Gastrocnemius medialis (tissue), 4 donors: Measurements from ENCODE around the gene NSF. TPM values are rescaled to one million over a fixed set of nuclear protein-coding genes. Genes with fewer than 3 reads are reported as not detected.

Experiments used
- ATAC-seq, 2 donors: fragments of 150-250 bp; one replicate each; pipeline ENCODE4 v1.9.1; 2016
- DNase-seq, 2 donors: peaks; one replicate each; pipeline ENCODE4 v3.0.0-alpha.2; 2019
- H3K27ac ChIP-seq, 4 donors: fragments of 200-600 bp; sonication (generic); 1 replicate in 1 of 4; 2 replicates in 3 of 4; pipeline ENCODE4 v1.5.1; 2016 to 2018; ENCODE audit warnings: mild to moderate bottlenecking in 2 of 4, moderate library complexity in 1 of 4
- H3K27me3 ChIP-seq, 3 donors: fragments of 200-600 bp; sonication (generic) in 2 of 3; 1 replicate in 1 of 3; 2 replicates in 2 of 3; pipeline versions ENCODE4 v1.5.1 to v1.6.0; 2016 to 2019; ENCODE audit warnings: mild to moderate bottlenecking in 1 of 3, moderate library complexity in 1 of 3
- H3K36me3 ChIP-seq, 2 donors: fragments of 200-600 bp; sonication (generic) in 1 of 2; one replicate each; pipeline ENCODE4 v1.5.1; 2017 to 2018
- H3K4me1 ChIP-seq, 2 donors: fragments of 200-600 bp; sonication (generic) in 1 of 2; one replicate each; pipeline ENCODE4 v1.5.1; 2016 to 2017; ENCODE audit warnings: mild to moderate bottlenecking in 2 of 2
- H3K4me3 ChIP-seq, 4 donors: fragments of 200-600 bp; sonication (generic) in 3 of 4; 1 replicate in 1 of 4; 2 replicates in 3 of 4; pipeline ENCODE4 v1.5.1; 2016 to 2019; ENCODE audit warnings: mild to moderate bottlenecking in 2 of 4
- H3K9me3 ChIP-seq, 3 donors: fragments of 200-600 bp; sonication (generic) in 2 of 3; 1 replicate in 1 of 3; 2 replicates in 2 of 3; pipeline ENCODE4 v1.5.1; 2016 to 2019
- CTCF ChIP-seq, 5 experiments: fragments of 450-650 bp in 3 of 5; fragments of 200-600 bp in 2 of 5; sonication (generic) in 2 of 5; IDR thresholded peaks in 4 of 5; conservative IDR thresholded peaks in 1 of 5; 1 replicate in 4 of 5; 2 replicates in 1 of 5; pipeline ENCODE4 v1.5.1; 2016 to 2019; ENCODE audit warnings: antibody characterized with exemption in 5 of 5, mild to moderate bottlenecking in 3 of 5, moderate library complexity in 3 of 5
- POLR2A ChIP-seq, 2 donors: fragments of 450-650 bp; IDR thresholded peaks; one replicate each; pipeline ENCODE4 v1.6.1; 2017; ENCODE audit warnings: antibody characterized with exemption in 2 of 2, mild to moderate bottlenecking in 2 of 2, moderate library complexity in 2 of 2
- in situ Hi-C, 4 donors: fragments of 200-750 bp; cut with MboI; loops; one replicate each; pipeline versions ENCODE4 v1.15.0 to v1.8.0; 2017; ENCODE audit warnings: low sequenced_read_pairs in 4 of 4
- intact Hi-C: fragments of 100-400 bp; cut with DNase I; formaldehyde crosslinking; loops from one replicate; pipeline ENCODE4 v1.15.1; 2023; ENCODE audit warnings: low total_unique reads
- total RNA-seq, 4 donors: library from RNA; depleted of rRNA; stranded (reverse); fragments of >200 nt; gene quantifications; one replicate each; pipeline versions ENCODE4 v1.1.0 to v1.2.3, GENCODE V29; 2016

The NSF gene
- total RNA-seq, 4 donors from 2014 or later = 24.5 to 67.0 (median 42.5) TPM

DNA sequence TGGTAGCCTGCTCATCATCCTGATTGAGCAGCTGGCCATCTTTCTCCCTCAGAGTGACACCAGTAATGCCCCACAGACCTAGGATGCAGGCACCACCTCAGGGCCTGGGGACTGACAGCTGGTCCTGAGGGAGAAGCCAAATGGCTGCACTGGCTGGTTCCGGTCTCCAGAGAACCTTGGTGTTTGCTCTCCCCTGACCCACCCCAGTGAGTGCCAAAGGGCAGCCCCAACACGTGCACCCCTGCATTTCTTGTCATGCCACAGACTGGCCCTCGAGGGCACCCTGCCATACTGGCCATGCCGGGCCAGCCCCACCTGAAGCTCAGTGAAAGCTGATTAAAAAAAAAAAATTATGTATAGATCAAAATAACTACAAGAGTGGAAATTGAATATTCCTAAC lies 127.5 kb downstream of the NSF start:
- H3K36me3 ChIP-seq = peaks cover 0 to 44% of the 10 kb centered on the region in 2 donors
- no peak overlapping the region for H3K4me3 ChIP-seq
- TF ChIP-seq CTCF (IDR thresholded peaks at IDR 0.05 in 4 of 5, conservative IDR thresholded peaks at IDR 0.05 in 1 of 5) (no peak), POLR2A (IDR thresholded peaks at IDR 0.05) (no peak)
- H3K27me3 ChIP-seq = no peaks in the 10 kb centered on the region
- intact Hi-C loops = no loop called here
- H3K9me3 ChIP-seq = no peaks in the 10 kb centered on the region
- ATAC-seq (no peak), DNase-seq (no peak)
- H3K27ac ChIP-seq = no peak overlapping the region
- H3K4me1 ChIP-seq = no peaks in the 10 kb centered on the region
- in situ Hi-C loops = loop anchor here in 1 of 4 donors (25.0 kb wide), 1 partner anchor 419 kb away; no protein-coding TSS in a partner anchor

DNA sequence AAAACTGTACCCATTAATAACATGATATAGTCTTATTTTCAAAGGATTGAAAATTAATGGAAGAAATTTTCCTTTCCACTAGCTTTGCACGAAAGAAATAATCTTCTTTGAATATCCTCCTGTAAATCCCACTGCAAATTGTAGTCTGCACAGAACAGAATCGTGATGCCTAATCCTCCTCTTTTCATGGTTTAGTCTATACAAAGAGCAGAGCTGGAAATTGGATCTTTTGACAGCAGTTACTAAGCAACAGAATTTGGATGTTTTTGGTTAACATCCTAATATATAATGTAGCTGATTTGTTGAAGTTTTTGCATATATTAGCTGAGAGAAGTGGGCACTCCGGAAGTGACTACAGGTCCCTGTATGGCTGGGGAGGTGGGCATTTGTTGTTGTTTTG lies 129.4 kb downstream of the NSF start:
- intact Hi-C loops = no loop called here
- Histone ChIP-seq H3K27ac (no peak overlapping the region), H3K27me3 (no peaks in the 10 kb centered on the region), H3K9me3 (no peaks in the 10 kb centered on the region), H3K36me3 (peaks cover 0 to 27% of the 10 kb centered on the region in 2 donors), H3K4me1 (no peaks in the 10 kb centered on the region), H3K4me3 (no peak overlapping the region)
- DNase-seq = no peak
- in situ Hi-C loops = loop anchor here in 1 of 4 donors (25.0 kb wide), 1 partner anchor 417 kb away; no protein-coding TSS in a partner anchor
- TF ChIP-seq POLR2A (IDR thresholded peaks at IDR 0.05) (no peak), CTCF (IDR thresholded peaks at IDR 0.05 in 4 of 5, conservative IDR thresholded peaks at IDR 0.05 in 1 of 5) (no peak)
- ATAC-seq = no peak

GRCh38 chr17:46720408-46720807 lies 129.9 kb downstream of the NSF start:
- Histone ChIP-seq H3K27me3 (no peaks in the 10 kb centered on the region), H3K4me1 (no peaks in the 10 kb centered on the region), H3K9me3 (no peaks in the 10 kb centered on the region), H3K36me3 (peaks cover 0 to 22% of the 10 kb centered on the region in 2 donors), H3K27ac (no peak overlapping the region), H3K4me3 (no peak overlapping the region)
- ATAC-seq = no peak
- in situ Hi-C loops = loop anchor here in 1 of 4 donors (25.0 kb wide), 1 partner anchor 417 kb away; no protein-coding TSS in a partner anchor
- TF ChIP-seq CTCF (IDR thresholded peaks at IDR 0.05 in 4 of 5, conservative IDR thresholded peaks at IDR 0.05 in 1 of 5) (no peak), POLR2A (IDR thresholded peaks at IDR 0.05) (no peak)
- DNase-seq = no peak
- intact Hi-C loops = no loop called here

DNA sequence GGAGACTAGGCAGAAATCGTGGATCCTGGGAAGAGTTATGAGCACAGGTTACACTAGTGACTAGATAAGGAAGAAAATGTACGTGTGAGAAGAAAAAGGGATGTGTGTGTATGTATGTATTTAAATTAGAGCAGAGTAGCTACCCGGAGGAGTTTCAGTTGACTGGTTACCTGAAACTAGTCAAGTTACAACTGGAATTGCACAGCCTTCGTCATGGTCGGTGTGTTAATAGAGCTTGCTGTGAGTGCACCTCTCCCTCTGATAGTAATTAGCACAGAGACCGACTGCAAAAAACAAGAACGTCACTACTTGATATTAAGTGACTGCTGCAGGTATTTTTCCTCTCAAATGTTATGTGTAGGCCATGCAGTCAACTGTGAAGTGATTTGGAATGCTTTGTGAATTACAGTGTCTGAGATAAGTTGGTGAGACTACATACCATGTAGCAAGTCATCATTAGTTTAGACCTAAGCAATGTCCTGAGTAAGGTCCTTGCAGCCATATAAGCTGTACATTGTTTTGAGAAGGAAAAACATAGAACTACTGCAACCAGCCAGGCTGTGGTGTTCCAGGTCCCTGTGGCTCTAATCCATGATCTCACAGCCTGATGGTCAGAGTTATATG lies 132.3 kb downstream of the NSF start:
- in situ Hi-C loops (loop anchor here in 1 of 4 donors (25.0 kb wide), 1 partner anchor 415 kb away; no protein-coding TSS in a partner anchor), intact Hi-C loops (no loop called here)
- H3K27ac ChIP-seq = no peak overlapping the region
- H3K9me3 ChIP-seq = no peaks in the 10 kb centered on the region
- DNase-seq (no peak), ATAC-seq (no peak)
- H3K4me3 ChIP-seq = no peak overlapping the region
- H3K27me3 ChIP-seq = no peaks in the 10 kb centered on the region
- H3K36me3 ChIP-seq = peaks cover 0 to 21% of the 10 kb centered on the region in 2 donors
- no peak for TF ChIP-seq POLR2A (IDR thresholded peaks at IDR 0.05)
- TF ChIP-seq CTCF (IDR thresholded peaks at IDR 0.05 in 4 of 5, conservative IDR thresholded peaks at IDR 0.05 in 1 of 5) = no peak
- H3K4me1 ChIP-seq = no peaks in the 10 kb centered on the region
